Measurements from ENCODE around the gene DIDO1.

- TF ChIP-seq ZNF724P (CRISPR knock-in tag; IDR thresholded peaks at IDR 0.05; ENCODE audit: borderline replicate concordance), result no peak
- TF ChIP-seq NR2C2 (CRISPR knock-in tag; IDR thresholded peaks at IDR 0.05; ENCODE audit: borderline replicate concordance), result no peak
- TF ChIP-seq NFATC3 (CRISPR knock-in tag; IDR thresholded peaks at IDR 0.05), result no peak
- TF ChIP-seq EZH2 (conservative IDR thresholded peaks at IDR 0.05; ENCODE audit: low read depth, low read length), result no peak
- no peak for TF ChIP-seq TBL1XR1 (IDR thresholded peaks at IDR 0.05; ENCODE audit: borderline replicate concordance, low read length, partially characterized antibody)
- no peak for TF ChIP-seq MAX (IDR thresholded peaks at IDR 0.05)
- no peak for TF ChIP-seq ZNF547 (CRISPR knock-in tag; IDR thresholded peaks at IDR 0.05)
- no peak for TF ChIP-seq ZBTB1 (CRISPR knock-in tag; IDR thresholded peaks at IDR 0.05; ENCODE audit: borderline replicate concordance)
- TF ChIP-seq FOXA1 (IDR thresholded peaks at IDR 0.05), result no peak
- no peak for TF ChIP-seq FOXA1 (CRISPR knock-in tag; IDR thresholded peaks at IDR 0.05)
These were observed 18.4 kb upstream of the DIDO1 start for GRCh38 chr20:62944746-62945145.

Measured in HepG2 (cell line).